ENCODE measurements around the gene OSTF1. TPM values are rescaled to one million over a fixed set of nuclear protein-coding genes. Genes with fewer than 3 reads are reported as not detected.

OSTF1 gene
- total RNA-seq, 2 donors from 2014 or later: 32.7 to 35.7 TPM

DNA sequence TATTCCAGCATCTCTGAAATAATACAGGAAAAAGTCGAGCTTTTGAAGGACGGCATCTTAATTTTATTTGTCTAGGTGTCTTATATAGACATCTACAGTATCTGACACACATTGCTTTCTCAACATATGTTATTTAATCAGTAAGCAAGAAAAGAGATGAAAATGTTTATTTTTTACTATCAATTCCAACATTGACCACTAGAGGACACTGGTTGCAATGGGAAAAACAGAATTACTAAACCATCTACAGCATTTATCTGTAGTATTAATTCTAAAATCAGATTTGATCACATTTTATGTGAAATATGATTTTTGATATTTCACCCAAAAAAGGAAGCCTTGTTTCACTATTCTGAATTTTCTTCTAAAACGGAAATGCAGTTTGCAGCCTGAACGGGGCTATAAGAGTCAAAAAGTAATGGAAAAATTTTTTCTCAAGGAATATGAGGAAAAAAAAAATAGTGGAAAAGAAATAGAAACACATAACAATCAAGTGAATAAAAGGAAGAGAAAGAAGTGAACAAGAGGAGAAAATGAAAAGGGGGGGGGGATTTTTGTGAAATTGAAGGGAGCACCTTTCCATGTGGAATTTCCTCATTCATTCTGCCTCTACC is 98.6 kb downstream of the OSTF1 start:
- DNase-seq (no peak), ATAC-seq (no peak)
- intact Hi-C loops (cut with DNase I): no loop called here

DNA sequence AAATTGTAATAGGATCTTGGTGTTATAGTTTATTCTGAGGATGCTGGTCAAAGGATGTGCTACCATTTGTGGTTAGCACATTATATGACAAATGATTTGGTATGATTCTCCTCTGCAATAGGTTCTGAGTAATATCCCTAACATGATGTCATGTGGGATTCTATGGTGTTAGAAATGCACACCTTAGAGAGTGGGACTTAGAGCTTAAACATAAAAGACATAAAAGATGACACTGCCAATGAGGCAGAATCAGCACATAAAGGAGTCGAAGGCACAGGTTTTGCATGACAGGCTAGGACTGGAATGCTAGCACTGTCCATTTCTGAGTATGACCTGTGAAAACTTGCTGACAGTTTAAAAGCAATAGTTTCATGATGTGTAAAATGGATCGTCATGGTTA is 100.4 kb downstream of the OSTF1 start:
- intact Hi-C loops (cut with DNase I): no loop called here
- DNase-seq (no peak), ATAC-seq (no peak)

- intact Hi-C loops (cut with DNase I): loop anchor here (10.0 kb wide), 1 partner anchor 1114 kb away; no protein-coding TSS in a partner anchor
- DNase-seq: no peak
- no peak for ATAC-seq
These were observed 102.4 kb downstream of the OSTF1 start for GRCh38 chr9:75190762-75191161.

Other genes with a start within 250 kb of the OSTF1 start
- gene TRPM6, start 200.6 kb upstream of the OSTF1 start, total RNA-seq: under 1 TPM; 0.44 to 0.71 TPM
- 1 to 10 TPM; 2.6 to 4.5 TPM for gene C9orf40, start 135.6 kb upstream of the OSTF1 start, total RNA-seq
- gene CARNMT1, start 60.2 kb upstream of the OSTF1 start, total RNA-seq: 10 to 100 TPM; 13.4 to 13.5 TPM
- gene NMRK1, start 359 bp upstream of the OSTF1 start, total RNA-seq: 10 to 100 TPM; 21.4 to 23.3 TPM

Measured in left cardiac atrium (tissue), 4 donors.